HuH-7 (cell line): Measurements from ENCODE around the gene SNX20.

ENCODE experiments used
- DNase-seq: peaks from one replicate; pipeline ENCODE4 v3.0.0; 2011; ENCODE audit warnings: low spot score

Gene SNX20

DNA sequence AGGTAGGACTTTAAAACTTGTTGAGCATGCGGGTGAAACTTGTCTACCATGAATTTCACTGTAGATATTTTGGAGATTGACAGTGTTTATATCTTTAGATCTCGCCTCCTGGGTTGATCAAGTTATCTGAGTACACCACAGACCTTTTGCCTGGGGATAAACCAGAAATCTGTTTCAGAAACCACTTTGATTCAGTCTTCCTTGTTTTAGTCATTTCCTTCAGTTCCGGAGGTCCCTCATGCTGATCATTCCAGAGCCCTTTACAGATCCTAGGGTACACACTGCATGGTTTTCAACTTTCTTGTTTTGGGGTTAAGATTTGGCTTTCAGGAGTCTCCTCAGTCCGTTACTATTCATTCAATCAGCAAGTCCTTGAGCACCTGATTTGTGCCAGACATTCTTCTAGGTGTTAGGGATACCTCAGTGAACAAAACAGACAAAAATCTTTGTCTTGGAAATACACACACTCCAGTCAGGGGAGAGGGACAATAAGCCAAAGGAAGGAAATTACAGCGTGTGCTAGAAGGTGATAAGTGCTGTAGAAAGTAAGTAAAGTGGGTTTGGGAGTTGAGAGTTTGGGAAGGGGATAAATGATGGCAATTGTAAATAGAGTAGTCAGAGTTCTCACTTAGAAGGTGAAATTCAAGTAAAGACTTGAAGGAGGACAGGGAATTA is 24.5 kb upstream of the SNX20 start:
- no peak for DNase-seq

DNA sequence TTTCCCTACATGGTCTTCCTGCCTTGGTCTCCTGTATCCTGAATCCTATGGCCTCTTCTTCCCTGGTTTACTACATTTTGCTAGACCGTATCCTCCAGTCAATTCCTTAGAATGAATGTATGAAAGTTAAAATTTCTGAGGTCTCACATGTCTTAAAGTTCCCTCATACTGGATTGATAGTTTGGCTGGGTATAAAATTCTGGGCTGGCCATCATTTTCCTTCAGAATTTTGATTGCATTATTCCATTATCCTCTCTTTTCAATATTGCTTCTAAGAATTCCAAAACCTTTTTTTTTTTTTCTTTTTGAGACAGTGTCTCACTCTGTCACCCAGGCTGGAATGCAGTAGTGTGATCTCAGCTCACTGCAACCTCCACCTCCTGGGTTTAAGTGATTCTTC is 23.1 kb upstream of the SNX20 start:
- DNase-seq: no peak

DNA sequence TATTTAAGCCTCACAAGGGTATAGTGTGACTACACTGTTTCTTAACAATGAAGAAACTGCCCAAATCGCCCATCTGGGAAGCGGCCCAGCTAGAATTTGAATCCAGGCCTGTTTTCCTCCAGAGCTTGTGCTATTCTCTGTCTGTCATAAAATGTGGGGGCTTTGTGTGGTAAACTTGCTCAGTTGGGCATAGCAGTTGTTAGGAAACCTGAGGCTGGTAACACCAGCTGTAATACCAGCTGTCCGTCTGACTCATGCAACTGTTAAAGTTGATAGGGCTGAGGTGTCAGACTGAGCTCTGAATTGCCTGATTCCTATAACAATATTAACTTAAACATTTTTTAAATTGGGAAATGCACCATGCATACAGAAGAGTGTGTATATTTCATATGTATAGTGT is 21.6 kb upstream of the SNX20 start:
- no peak for DNase-seq

DNA sequence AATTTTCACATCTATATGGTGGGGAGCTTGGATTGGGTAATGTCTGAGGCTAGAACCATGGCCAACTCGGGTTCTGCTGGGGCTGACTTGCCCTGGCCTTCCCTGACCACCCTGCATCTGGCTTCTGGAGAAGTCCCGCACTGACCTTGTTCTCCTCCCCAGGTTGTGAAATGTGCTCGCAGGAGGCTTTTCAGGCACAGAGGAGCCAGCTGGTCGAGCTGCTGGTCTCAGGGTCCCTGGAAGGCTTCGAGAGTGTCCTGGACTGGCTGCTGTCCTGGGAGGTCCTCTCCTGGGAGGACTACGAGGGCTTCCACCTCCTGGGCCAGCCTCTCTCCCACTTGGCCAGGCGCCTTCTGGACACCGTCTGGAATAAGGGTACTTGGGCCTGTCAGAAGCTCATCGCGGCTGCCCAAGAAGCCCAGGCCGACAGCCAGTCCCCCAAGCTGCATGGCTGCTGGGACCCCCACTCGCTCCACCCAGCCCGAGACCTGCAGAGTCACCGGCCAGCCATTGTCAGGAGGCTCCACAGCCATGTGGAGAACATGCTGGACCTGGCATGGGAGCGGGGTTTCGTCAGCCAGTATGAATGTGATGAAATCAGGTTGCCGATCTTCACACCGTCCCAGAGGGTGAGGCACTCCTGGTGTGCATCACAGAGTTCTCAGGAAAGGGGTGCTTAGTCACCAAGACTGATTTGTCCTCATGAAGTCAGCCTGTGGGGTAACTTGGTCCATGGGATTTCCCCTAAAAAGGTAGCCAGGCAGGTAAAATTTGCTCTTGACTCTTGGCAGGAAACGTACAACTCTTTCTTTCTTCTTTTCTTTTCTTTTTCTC is 18.4 kb upstream of the SNX20 start:
- DNase-seq: no peak

DNA sequence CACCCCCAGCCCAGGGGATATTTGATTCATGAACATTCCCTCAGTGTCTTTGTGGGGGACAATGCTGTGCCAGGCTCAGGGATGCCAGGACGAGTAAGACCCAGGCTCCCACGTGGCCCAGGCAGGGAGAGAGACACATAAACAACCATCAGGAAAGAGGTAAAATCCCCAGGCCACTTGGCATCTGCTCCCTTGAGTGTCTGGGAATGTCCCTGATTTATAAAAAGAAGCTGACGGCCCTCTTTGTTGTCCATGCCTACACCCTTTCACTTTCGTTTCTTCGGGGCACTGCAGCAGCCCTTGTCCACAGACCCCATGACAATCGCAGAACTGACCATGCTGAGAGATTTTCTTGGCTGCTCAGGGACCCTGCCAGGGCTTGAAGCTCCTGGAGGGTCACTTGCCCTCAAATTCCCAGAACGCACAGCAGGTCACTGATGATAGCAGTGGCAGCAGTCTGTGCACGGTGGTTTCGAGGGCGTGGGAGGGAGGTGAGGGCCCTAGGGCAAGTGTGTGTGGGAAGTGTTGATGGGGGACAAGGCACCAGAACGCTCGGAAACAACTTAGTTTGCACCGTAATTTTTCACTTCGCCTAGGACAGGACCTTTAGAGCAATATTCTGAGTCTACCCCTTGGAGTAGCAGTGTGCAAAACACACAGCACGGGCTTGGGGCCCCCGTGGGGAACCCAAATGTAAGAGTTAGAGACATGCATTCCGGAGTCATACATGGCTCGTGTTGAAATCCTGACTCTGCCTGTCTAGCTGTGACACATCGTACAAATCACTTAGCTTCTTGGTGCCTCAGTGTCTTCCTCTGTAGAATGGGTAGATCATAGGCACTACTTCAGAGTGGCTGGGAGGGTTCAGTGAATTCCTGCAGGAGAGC is 17.0 kb upstream of the SNX20 start:
- no peak for DNase-seq

DNA sequence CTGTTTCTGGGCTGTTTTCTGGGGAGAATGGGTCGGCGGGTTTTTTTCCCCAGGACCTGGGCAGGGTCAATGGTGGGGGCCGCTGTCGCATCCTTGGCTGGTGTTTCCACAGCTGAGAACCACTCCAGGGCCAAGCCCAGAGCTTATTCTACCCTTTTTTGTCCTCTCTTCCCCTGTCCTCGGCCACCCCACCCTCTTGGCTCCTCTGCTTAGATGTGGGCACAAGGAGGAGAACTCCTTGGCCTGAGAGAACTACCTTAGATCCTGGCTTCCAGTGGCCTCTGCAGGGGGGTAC is 16.3 kb upstream of the SNX20 start:
- no peak for DNase-seq

DNA sequence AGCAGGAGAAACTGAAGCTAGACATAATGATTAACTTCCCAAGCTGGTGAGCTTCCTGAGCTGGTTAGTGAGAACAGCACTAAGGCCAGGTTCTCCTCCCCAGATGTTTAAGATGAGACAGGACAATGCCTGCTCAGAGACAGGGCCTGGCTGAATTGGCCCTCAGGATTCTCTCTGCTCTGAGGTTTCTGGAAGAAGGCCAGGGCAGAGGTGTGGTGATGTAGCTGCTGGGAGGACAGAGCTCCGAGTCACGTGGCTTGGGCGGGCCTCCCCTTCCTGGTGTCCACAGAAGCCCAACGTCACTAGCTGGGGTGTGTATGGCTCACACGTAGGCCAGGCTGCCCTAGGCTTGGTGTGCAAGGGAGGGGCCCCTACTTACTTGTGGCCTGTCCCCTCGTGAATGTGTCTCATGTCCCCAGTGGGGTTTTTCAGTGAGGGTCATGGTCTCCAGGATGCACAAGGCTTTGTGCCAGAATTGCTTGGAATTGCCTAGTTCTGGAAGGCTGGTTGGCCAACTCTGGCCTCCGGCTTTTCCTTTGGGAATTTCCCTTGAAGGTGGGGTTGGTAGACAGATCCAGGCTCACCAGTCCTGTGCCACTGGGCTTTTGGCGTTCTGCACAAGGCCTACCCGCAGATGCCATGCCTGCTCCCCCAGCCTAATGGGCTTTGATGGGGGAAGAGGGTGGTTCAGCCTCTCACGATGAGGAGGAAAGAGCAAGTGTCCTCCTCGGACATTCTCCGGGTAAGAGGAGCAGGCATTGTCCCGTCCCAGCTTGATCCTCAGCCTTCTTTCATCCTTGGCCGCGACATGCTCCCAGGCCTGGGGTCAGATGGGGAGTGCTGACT is 15.7 kb upstream of the SNX20 start:
- DNase-seq: no peak

DNA sequence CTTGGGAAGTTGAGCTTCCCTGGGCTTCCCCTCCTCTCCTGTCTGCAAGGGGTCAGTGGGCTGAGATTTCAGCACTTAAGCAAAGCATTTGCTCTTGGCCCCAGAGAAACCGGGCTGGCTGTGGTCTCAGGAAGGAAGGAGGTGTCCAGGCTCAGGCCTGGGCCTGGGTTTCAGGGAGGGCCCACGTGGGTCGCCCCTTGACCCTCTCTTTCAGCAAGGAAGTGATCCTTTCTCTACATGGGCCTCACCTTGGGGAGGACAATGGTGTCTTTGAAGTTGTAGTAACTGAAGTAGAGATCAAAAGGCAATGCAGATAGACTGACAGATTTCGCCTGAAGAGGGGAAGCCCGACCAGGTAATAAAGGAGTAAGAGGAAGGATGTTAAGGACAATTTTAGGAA is 15.0 kb upstream of the SNX20 start:
- DNase-seq: no peak

DNA sequence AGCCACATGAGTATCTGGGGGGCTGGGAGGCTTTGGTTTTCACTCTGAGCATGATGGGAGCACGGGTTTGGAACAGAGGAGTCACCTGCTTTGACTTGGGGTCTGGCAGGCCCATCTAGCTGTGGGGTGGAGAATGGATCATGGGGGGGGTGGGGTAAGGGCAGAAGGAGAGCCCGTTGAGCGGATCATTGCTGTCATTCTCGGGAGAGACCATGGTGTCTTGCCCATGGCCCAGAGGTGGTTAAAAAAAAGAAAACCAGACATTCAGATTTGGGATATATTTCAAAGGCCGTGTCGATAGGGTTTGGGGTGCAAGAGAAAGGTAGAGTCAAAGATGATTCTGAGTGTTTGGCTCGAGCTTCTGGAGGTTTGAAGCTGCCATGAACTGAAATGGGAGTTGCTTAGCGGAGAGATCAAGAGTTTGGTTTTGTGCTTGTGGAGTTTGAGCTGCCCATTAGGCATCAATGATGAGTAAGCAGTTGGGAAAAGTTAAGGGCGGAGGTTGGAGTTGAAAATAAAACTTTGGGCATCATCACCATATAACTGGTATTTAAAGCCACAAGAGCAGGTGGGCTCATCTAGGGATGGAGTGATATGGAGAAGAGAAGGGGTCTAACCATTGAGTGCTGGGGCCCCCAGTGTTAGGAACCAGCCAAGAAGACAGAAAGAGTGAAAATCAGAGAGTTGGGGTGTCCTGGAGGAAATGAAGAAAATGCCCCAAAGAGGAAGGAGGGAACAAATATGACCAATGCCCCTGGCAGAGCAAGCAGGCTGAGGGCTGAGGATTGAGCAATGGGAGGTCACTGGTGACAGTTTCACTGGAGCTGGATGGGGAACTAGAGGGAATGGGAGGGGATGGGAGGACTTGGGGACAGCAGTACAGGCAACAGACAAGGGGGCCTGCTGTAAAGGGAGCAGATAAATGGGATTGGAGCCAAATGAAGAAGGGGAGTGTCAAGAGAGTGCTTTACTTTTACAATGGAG is 14.2 kb upstream of the SNX20 start:
- DNase-seq: no peak

DNA sequence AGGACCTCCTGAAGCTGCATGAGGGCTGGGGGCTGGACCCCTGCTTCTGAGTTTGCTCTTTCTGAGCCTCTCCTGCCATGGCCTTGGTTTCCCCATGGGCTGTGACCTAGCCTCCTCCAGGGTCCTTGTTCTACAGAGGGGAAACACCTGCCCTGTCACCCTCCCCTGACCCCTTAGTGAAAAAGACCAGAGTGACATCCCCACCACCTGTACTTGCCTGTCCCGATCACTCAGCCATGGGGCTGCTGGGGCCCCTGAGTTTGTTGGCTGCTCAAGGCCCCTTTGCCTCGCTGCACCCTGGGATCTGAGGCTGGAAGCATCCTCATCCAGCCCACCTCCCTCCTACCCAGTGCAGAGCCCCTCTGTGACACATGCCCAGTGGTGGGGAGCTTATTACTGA is 13.1 kb upstream of the SNX20 start:
- DNase-seq: no peak

DNA sequence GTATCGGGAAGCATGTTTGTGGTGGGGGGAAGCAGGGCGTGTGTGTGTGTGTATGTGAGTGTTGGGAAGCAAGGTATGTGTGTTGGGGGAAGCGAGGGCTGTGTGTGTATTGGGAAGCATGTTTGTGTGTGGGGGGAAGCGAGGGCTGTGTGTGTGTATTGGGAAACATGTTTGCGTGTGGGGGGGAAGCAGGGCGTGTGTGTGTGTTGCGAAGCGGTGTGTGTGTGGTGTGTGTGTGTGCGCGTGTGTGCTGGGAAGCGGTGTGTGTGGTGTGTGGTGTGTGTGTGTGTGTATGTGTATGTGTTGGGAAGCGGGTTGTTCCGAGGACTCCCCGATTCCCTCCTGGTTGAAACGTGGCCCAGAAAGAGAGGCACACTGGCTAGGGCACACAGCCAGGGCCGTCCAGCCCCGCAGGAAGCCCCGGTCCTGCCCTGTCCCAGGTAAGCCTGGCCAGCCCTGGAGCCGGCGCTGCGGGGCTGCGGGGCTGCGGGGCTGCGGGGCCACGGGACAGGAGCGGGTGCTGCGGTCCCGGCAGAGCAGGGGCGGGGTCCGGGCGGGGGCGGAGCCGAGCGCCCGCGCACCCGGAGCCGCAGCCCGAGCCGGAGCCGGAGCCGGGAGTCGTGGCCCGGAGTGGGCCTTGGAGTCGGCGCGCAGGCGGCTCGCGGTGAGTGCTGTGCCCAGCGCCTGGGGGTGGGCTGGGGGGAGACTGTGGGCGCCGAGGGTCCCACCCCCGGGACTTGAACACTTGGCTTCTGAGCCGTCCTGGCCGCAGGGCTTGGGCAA is 12.1 kb upstream of the SNX20 start, which contains the start of gene NOD2:
TSS of gene NOD2 (plus strand) at position 608 of the 783 bp plus-strand sequence. CDS start 5,890 bp downstream, outside the sequence.
- DNase-seq: peak; percentile 30

DNA sequence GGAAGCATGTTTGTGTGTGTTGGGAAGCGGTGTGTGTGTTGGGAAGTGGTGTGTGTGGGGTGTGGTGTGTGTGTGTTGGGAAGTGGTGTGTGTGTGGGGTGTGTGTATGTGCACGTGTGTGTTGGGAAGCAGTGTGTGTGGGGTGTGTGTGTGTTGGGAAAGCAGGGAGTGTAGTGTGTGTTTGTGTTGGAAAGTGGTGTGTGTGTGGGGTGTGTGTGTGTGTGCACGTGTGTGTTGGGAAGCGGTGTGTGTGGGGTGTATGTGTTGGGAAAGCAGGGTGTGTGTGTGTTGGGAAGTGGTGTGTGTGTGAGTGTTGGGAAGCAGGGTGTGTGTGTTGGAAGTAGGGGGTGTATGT is 11.5 kb upstream of the SNX20 start:
- DNase-seq: no peak

DNA sequence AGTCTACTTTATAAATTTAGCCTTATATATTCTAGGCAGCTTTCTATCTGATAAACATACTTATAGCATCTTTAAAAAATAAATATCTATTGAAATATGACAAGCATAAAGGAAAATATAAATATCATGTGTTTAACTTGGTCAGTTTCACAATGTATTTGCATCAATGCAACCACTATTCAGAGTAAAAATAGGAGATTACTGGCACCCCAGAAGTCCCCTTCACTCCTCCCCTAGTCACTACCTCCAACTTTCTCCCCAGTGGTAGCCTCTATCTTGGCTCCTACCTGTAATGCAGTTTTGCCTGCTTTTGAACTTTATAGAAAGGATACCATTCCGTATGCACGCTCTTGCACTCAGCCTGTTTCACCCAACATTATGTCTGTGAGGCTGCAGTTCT is 9.1 kb upstream of the SNX20 start:
- no peak for DNase-seq

DNA sequence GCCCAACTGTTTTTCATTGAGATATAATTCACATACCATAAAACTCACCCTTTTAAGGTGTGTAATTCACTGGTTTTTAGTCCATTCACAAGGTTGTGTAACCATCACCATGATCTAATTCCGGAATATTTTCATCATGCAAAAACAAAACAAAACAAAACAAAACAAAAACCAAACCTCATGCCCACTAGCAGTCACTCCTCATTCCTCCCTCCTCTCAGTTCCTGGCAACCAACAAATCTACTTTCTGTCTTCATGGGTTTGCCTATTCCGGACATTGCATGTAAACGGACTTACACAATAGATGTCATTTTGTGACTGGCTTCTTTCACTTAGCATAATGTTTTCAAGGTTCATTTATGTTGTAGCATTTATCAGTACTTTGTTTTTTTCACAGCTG is 7.8 kb upstream of the SNX20 start:
- no peak for DNase-seq

DNA sequence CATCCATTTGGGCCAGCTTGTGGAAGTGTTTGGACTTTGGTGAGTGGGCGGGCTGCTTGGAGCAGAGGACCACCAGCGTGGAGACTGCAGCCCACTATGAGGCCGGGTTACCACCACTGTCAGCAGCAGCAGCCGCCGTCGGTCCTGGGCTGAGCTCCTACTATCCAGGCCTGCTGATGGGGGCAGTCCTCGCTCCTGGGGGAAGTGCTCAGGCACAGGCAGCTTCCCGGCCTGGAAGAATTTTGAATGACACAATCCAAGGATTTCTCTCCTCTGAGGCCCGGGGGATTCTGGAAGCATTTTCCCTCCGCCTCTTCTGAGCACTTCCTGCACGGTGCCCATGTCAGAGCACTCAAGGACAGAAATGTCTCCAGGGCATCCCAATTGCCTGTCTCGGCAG is 7.0 kb upstream of the SNX20 start:
- no peak for DNase-seq

DNA sequence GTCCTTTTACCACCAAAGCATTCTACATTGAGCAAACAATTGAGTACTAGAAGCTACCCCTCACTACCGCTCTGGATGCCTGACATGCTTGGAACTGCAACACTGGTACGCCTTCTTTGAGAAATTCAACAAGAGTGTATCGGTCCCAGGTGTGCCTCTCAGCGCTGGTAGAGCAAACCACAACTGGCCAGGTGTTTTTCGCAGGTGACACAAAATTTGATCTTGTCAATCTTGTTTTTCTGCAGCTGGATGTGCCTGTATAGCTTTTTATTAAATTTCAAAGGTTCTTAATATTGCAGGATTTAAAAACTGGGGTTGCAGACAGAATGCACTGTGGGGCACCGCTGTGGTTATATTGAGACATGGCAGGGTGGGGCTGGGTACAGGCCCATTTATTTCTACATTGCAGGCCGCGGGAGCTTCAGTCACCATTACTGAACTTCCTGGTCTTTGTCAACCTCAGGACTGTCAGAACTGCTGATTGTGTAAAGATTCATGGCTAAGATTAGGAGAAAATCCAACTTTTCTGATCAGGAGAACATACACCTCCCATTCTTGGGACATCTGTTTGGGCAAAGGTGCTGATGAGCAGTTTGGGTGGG is 4.5 kb upstream of the SNX20 start:
- no peak for DNase-seq

DNA sequence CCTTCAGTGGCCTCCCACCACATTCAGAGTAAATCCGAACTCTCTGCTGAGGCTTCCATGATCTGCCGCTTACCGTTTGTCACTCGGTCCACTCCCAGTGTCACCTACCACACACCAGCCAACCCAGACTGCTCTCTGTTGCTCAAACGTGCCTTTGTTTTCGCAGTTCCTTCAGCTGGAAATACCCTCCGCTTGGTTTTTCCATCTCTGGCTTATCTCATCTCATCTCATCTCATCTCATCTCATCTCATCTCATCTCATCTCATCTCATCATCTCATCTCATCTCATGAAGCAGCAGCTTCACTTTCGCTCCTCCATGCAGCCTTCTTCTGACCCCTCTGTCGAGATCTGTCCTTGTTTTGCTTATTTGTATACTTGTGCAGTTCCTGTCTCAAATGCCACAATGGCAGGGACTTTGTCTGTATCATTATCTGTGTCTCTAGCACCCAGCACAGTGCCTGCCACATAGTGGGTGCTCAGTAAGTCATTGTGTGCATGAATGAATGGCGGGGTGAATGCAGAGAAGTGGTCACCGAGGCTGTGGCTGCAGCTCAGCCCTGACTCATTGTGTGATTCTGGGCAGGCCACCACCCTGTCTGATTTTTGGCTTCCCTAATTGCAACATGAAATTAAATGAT is 3.8 kb upstream of the SNX20 start:
- DNase-seq: no peak

DNA sequence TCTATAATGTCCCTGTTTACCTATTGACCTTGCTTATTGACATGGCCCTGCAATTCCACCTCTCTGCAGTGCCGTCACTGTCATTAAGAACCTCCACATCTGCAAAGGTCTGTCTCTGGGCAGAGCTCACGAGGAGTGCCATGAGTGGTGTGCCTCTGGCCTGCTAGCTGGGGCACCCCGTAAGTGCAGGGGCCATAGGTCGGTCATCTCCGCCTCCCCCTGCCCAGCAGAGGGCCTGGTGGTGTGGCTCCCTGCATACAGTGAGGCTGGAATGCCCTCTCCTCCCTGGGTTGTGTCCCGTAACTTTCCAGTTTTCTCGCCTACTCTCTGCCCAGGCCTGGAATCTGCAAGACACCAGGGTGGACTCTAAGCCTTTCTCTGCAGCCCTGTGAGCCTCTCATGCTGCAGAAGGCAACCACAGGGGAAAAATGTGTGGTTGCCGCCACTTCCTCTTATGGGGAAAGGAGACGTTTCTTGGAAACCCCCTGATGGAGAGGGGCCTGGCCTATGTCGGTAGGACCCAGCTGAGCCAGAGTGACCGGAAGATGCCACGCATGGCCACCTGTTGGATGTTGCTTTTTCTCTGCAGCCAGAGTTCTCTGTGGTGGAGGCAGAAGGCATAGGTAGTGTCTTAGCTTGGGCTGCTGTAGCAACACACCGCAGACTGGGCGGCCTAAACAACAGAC is 2.7 kb upstream of the SNX20 start:
- no peak for DNase-seq

DNA sequence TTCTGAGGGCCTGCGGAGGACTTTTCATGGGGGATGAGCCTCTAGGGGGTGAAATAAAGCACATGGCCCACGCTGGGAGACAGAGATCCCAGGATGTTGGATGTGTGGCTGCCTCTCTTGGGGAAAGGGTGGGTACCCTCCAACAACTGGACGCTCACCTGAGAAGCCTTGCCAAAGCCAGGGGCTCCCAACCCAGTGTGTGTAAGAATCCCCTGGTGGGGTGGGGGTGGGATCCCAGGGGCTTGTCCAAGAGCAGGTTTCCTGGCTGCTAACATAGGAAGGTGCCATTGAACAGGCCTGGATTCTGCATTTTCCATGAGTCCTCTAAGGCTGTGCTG is 587 bp downstream of the SNX20 start:
- no peak for DNase-seq
